Activated naive CD4-positive, alpha-beta T cell treated with anti-CD3 and anti-CD28 coated beads for 36 hours (primary cell): ENCODE results near the gene ZPBP. TPM values are rescaled to one million over a fixed set of nuclear protein-coding genes. Genes with fewer than 3 reads are reported as not detected.

Experiments
- CTCF ChIA-PET: fragments of 350-600 bp; sonication (Branson Sonifier 250); formaldehyde crosslinking; loops from one replicate; lab custom pipeline; 2021; ENCODE audit warnings: antibody characterized with exemption; lab: Charles Lee
- DNase-seq: peaks from one replicate; pipeline ENCODE4 v3.0.0-alpha.2; 2020
- H3K27ac Mint-ChIP-seq: one replicate; pipeline ENCODE4 v1.8.0; 2021; ENCODE audit warnings: mild to moderate bottlenecking, mixed read lengths
- H3K27me3 Mint-ChIP-seq: one replicate; pipeline ENCODE4 v1.8.0; 2021; ENCODE audit warnings: low read depth, mixed read lengths
- H3K36me3 Mint-ChIP-seq: one replicate; pipeline ENCODE4 v1.8.0; 2021; ENCODE audit warnings: low read depth, mixed read lengths
- H3K4me1 Mint-ChIP-seq: one replicate; pipeline ENCODE4 v1.8.0; 2021; ENCODE audit warnings: low read depth, mixed read lengths
- H3K4me3 Mint-ChIP-seq: one replicate; pipeline ENCODE4 v1.8.0; 2021; ENCODE audit warnings: mild to moderate bottlenecking, moderate library complexity, mixed read lengths
- H3K9me3 Mint-ChIP-seq: one replicate; pipeline ENCODE4 v1.8.0; 2021; ENCODE audit warnings: mixed read lengths
- intact Hi-C: fragments of 100-400 bp; cut with micrococcal nuclease; formaldehyde crosslinking; loops from one replicate; pipeline ENCODE4 v1.15.1; 2023
- total RNA-seq, 2 experiments: library from RNA; stranded (reverse); gene quantifications; one replicate each; pipeline ENCODE4 v1.2.3, GENCODE V29; 2021

The ZPBP gene
- total RNA-seq, 2 experiments from 2014 or later, result not detected

- no peaks in the 10 kb centered on the region for H3K27me3 Mint-ChIP-seq
- intact Hi-C loops, result no loop called here
Observed at GRCh38 chr7:50022991-50023390, 70.1 kb downstream of the ZPBP start.

GRCh38 chr7:50022451-50022850, 70.6 kb downstream of the ZPBP start:
- intact Hi-C loops, result no loop called here
- no peak overlapping the region for H3K27ac Mint-ChIP-seq
- no peaks in the 10 kb centered on the region for H3K27me3 Mint-ChIP-seq
- CTCF ChIA-PET, result no interaction called here
- H3K9me3 Mint-ChIP-seq, result no peaks in the 10 kb centered on the region
- H3K36me3 Mint-ChIP-seq, result no peaks in the 10 kb centered on the region
- H3K4me3 Mint-ChIP-seq, result no peak overlapping the region
- H3K4me1 Mint-ChIP-seq, result no peaks in the 10 kb centered on the region
- DNase-seq, result no peak

More at GRCh38 chr7:50022991-50023390, 70.1 kb downstream of the ZPBP start:
- no peaks in the 10 kb centered on the region for H3K4me1 Mint-ChIP-seq
- H3K9me3 Mint-ChIP-seq, result no peaks in the 10 kb centered on the region
- no peak overlapping the region for H3K4me3 Mint-ChIP-seq
- CTCF ChIA-PET, result no interaction called here
- no peak overlapping the region for H3K27ac Mint-ChIP-seq
- no peaks in the 10 kb centered on the region for H3K36me3 Mint-ChIP-seq
- no peak for DNase-seq

GRCh38 chr7:49995681-49996080, 97.4 kb downstream of the ZPBP start:
- Mint-ChIP-seq H3K27ac (no peak overlapping the region), H3K4me1 (no peaks in the 10 kb centered on the region), H3K36me3 (no peaks in the 10 kb centered on the region), H3K4me3 (no peak overlapping the region), H3K9me3 (no peaks in the 10 kb centered on the region), H3K27me3 (no peaks in the 10 kb centered on the region)
- no peak for DNase-seq
- CTCF ChIA-PET, result no interaction called here
- intact Hi-C loops, result no loop called here

GRCh38 chr7:49986191-49986590, 106.9 kb downstream of the ZPBP start:
- Mint-ChIP-seq H3K4me3 (no peak overlapping the region), H3K9me3 (peaks cover 12% of the 10 kb centered on the region), H3K36me3 (no peaks in the 10 kb centered on the region), H3K4me1 (no peaks in the 10 kb centered on the region), H3K27ac (no peak overlapping the region), H3K27me3 (no peaks in the 10 kb centered on the region)
- intact Hi-C loops, result no loop called here
- CTCF ChIA-PET, result no interaction called here
- DNase-seq, result no peak

- no peak overlapping the region for H3K27ac Mint-ChIP-seq
- no peak overlapping the region for H3K4me3 Mint-ChIP-seq
- H3K4me1 Mint-ChIP-seq, result no peaks in the 10 kb centered on the region
- CTCF ChIA-PET, result interaction anchor here (0.6 kb wide), 1 partner anchor 106 kb away, joined by 3 read pairs; no protein-coding TSS in a partner anchor
- H3K27me3 Mint-ChIP-seq, result no peaks in the 10 kb centered on the region
- H3K9me3 Mint-ChIP-seq, result no peaks in the 10 kb centered on the region
- intact Hi-C loops, result no loop called here
- DNase-seq, result peak; percentile 31
- H3K36me3 Mint-ChIP-seq, result no peaks in the 10 kb centered on the region
Observed at GRCh38 chr7:49980465-49980864, 112.6 kb downstream of the ZPBP start.

- no peaks in the 10 kb centered on the region for H3K27me3 Mint-ChIP-seq
- CTCF ChIA-PET, result no interaction called here
- intact Hi-C loops, result no loop called here
Observed at GRCh38 chr7:49976238-49976637, 116.8 kb downstream of the ZPBP start.

GRCh38 chr7:49974035-49974434, 119.0 kb downstream of the ZPBP start:
- Mint-ChIP-seq H3K27ac (no peak overlapping the region), H3K4me1 (no peaks in the 10 kb centered on the region), H3K4me3 (no peak overlapping the region), H3K36me3 (no peaks in the 10 kb centered on the region), H3K27me3 (no peaks in the 10 kb centered on the region), H3K9me3 (no peaks in the 10 kb centered on the region)
- CTCF ChIA-PET, result no interaction called here
- intact Hi-C loops, result no loop called here
- DNase-seq, result no peak

More at GRCh38 chr7:49976238-49976637, 116.8 kb downstream of the ZPBP start:
- Mint-ChIP-seq H3K4me3 (no peak overlapping the region), H3K9me3 (no peaks in the 10 kb centered on the region), H3K36me3 (no peaks in the 10 kb centered on the region), H3K4me1 (no peaks in the 10 kb centered on the region), H3K27ac (no peak overlapping the region)
- DNase-seq, result no peak

- intact Hi-C loops, result no loop called here
- no peaks in the 10 kb centered on the region for H3K4me1 Mint-ChIP-seq
- CTCF ChIA-PET, result no interaction called here
- H3K27me3 Mint-ChIP-seq, result no peaks in the 10 kb centered on the region
- H3K9me3 Mint-ChIP-seq, result peaks cover 2% of the 10 kb centered on the region
- no peaks in the 10 kb centered on the region for H3K36me3 Mint-ChIP-seq
- DNase-seq, result no peak
- no peak overlapping the region for H3K4me3 Mint-ChIP-seq
- H3K27ac Mint-ChIP-seq, result no peak overlapping the region
Observed at GRCh38 chr7:49937608-49938007, 155.4 kb downstream of the ZPBP start.

- no peak overlapping the region for H3K4me3 Mint-ChIP-seq
Observed at GRCh38 chr7:49931627-49932026, 161.4 kb downstream of the ZPBP start.

GRCh38 chr7:49928787-49929186, 164.3 kb downstream of the ZPBP start:
- DNase-seq, result no peak
- Mint-ChIP-seq H3K4me3 (no peak overlapping the region), H3K27me3 (peaks cover 3% of the 10 kb centered on the region), H3K9me3 (peaks cover 17% of the 10 kb centered on the region), H3K27ac (no peak overlapping the region), H3K4me1 (no peaks in the 10 kb centered on the region), H3K36me3 (no peaks in the 10 kb centered on the region)
- intact Hi-C loops, result no loop called here
- CTCF ChIA-PET, result no interaction called here

More at GRCh38 chr7:49931627-49932026, 161.4 kb downstream of the ZPBP start:
- CTCF ChIA-PET, result no interaction called here
- Mint-ChIP-seq H3K27me3 (peaks cover 3% of the 10 kb centered on the region), H3K4me1 (no peaks in the 10 kb centered on the region), H3K27ac (no peak overlapping the region), H3K9me3 (peaks cover 17% of the 10 kb centered on the region), H3K36me3 (no peaks in the 10 kb centered on the region)
- DNase-seq, result no peak
- intact Hi-C loops, result no loop called here

GRCh38 chr7:49927631-49928030, 165.4 kb downstream of the ZPBP start:
- H3K27ac Mint-ChIP-seq, result no peak overlapping the region
- peaks cover 16% of the 10 kb centered on the region for H3K9me3 Mint-ChIP-seq
- no peak for DNase-seq
- no peak overlapping the region for H3K4me3 Mint-ChIP-seq
- H3K4me1 Mint-ChIP-seq, result no peaks in the 10 kb centered on the region
- no peaks in the 10 kb centered on the region for H3K36me3 Mint-ChIP-seq
- peaks cover 3% of the 10 kb centered on the region for H3K27me3 Mint-ChIP-seq
- intact Hi-C loops, result no loop called here
- CTCF ChIA-PET, result no interaction called here

- intact Hi-C loops, result no loop called here
- CTCF ChIA-PET, result no interaction called here
- H3K27ac Mint-ChIP-seq, result no peak overlapping the region
- no peaks in the 10 kb centered on the region for H3K4me1 Mint-ChIP-seq
- H3K36me3 Mint-ChIP-seq, result no peaks in the 10 kb centered on the region
- H3K9me3 Mint-ChIP-seq, result peaks cover 9% of the 10 kb centered on the region
- DNase-seq, result no peak
- H3K27me3 Mint-ChIP-seq, result peaks cover 3% of the 10 kb centered on the region
- H3K4me3 Mint-ChIP-seq, result no peak overlapping the region
Observed at GRCh38 chr7:49926720-49927119, 166.3 kb downstream of the ZPBP start.

- Mint-ChIP-seq H3K9me3 (no peaks in the 10 kb centered on the region), H3K27me3 (no peaks in the 10 kb centered on the region), H3K36me3 (no peaks in the 10 kb centered on the region), H3K4me3 (no peak overlapping the region), H3K27ac (no peak overlapping the region), H3K4me1 (no peaks in the 10 kb centered on the region)
- CTCF ChIA-PET, result no interaction called here
- intact Hi-C loops, result no loop called here
- DNase-seq, result no peak
Observed at GRCh38 chr7:49911909-49912308, 181.1 kb downstream of the ZPBP start.

GRCh38 chr7:49894543-49894942, 198.5 kb downstream of the ZPBP start:
- H3K4me1 Mint-ChIP-seq, result no peaks in the 10 kb centered on the region
- no peak overlapping the region for H3K4me3 Mint-ChIP-seq
- peaks cover 5% of the 10 kb centered on the region for H3K27me3 Mint-ChIP-seq
- intact Hi-C loops, result no loop called here
- no peaks in the 10 kb centered on the region for H3K36me3 Mint-ChIP-seq
- H3K9me3 Mint-ChIP-seq, result no peaks in the 10 kb centered on the region
- H3K27ac Mint-ChIP-seq, result no peak overlapping the region
- DNase-seq, result no peak
- CTCF ChIA-PET, result no interaction called here
